ENCODE measurements around the gene EFCAB6.

Gene EFCAB6

GRCh38 chr22:43628250-43628649 is 183.9 kb downstream of the EFCAB6 start:
- no peak for DNase-seq (ENCODE audit: low spot score)
- no peak for TF ChIP-seq CTCF (IDR thresholded peaks at IDR 0.05; ENCODE audit: extremely low read depth, missing control alignments)

DNA sequence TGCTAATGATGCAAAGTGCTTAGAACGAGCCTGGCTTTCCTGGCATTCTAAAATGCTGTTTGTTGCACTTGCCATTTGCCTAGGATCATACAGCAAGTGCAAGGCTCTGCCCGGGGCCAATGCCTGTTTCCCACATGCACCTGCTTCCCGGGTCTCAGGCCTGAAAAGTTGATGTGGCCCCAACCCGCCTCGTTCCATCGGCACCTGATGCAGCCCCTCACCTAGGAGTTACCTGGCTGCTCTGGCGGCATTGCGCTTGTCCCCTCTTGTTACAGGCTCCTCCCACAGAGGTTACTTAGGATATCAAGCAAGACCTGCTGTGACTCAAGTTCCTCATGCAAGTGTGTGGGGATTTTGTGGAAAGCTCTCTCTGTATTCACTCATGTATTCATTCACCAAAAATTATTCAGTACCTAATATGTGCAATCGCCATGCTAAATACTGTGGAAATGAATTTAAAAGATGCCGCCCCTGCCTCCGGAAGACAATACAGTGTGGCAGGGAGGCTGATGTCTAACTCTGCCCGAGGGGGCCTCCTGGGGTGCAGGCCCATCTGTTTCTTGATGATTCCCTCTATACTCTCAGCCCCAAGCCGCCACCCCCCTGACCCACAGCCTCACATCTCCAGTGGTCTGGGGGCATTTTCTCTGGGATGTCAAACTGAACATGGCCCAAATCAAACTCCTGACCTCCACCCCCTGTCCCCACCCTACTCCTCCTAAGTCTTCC is 184.5 kb downstream of the EFCAB6 start:
- no peak for DNase-seq (ENCODE audit: low spot score)
- TF ChIP-seq CTCF (IDR thresholded peaks at IDR 0.05; ENCODE audit: extremely low read depth, missing control alignments) = no peak

DNA sequence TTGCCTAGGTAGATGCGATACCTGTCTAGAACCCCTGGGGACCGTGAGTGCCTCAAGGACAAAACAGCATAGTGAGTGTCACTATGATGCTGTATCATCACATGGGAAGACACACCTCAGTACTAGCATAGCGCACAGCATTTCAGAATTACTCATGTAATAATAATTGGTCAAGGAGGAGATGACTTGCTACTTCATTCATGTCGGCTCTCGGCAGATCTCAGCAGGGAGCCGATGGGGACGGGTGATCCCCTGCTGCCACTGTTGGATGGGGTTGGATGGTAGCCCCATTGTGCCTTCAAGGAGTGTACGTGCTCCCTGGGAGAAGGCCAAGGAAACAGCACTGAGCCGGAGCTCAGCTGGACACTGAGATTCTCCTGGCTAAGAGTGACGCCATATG is 186.9 kb downstream of the EFCAB6 start:
- DNase-seq (ENCODE audit: low spot score) = no peak
- TF ChIP-seq CTCF (IDR thresholded peaks at IDR 0.05; ENCODE audit: extremely low read depth, missing control alignments) = no peak

DNA sequence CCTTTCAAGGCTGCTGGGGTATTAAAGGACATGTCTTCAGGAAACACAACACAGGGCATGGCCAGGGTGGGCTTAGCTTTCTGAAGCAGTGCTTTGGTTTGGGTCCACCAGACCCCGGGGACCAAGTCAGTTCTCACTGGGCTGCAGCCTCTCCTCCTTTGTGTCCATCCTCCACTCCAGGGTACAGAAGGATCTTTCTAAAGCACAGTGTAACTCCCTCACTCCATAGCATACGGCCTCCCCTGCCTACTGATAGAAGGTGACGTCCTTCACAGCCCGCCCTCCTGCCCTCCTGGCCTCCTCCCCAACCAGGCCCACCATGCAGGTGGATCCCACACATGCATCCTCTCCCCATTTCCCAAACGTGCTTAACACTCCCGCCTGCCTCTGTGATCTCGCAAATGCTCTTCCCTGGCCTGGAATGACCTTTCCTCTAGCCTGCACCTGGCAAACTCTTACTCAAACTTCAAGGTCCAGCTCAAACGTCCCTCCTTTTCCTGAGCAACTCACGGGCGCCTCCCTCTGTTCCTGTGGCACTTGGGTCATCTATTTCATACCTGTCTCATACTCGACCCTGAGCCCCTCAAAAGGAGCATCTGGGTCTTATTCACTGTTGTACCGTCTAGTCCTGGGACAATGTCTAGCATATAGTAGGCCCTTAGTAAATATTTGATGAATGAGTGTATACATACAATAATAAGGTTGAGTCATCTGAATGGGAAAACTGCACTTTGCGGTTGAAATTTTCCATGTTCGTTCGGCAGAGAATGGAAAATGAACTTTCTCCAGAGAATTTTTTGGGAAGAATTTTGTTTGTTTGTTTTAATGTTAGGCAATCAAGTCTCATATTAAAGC is 187.7 kb downstream of the EFCAB6 start:
- no peak for TF ChIP-seq CTCF (IDR thresholded peaks at IDR 0.05; ENCODE audit: extremely low read depth, missing control alignments)
- no peak for DNase-seq (ENCODE audit: low spot score)

- no peak for TF ChIP-seq CTCF (IDR thresholded peaks at IDR 0.05; ENCODE audit: extremely low read depth, missing control alignments)
- no peak for DNase-seq (ENCODE audit: low spot score)
Measured at GRCh38 chr22:43622886-43623285, 189.2 kb downstream of the EFCAB6 start.

- TF ChIP-seq CTCF (IDR thresholded peaks at IDR 0.05; ENCODE audit: extremely low read depth, missing control alignments) = no peak
- no peak for DNase-seq (ENCODE audit: low spot score)
Measured at GRCh38 chr22:43620197-43620596, 191.9 kb downstream of the EFCAB6 start.

DNA sequence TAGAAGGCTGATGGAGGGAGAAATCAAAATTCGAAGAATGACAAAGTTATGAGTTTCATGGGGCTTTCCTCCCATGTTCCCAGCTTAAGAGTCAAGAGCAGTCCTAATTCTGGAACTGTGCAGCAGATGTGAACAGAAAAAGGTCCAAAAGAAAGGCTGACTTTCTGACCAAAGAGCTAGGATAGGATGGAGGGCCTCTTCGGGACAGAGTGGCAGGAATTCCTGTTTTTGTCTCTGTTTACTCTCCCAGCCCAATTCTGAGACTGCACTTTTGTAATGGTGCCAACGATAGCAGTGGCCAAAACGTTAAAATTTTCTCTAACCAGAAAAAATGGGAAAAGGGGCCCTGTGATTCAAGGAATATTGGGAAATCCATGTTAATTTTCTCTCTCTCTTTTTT is 193.6 kb downstream of the EFCAB6 start:
- DNase-seq (ENCODE audit: low spot score) = no peak
- no peak for TF ChIP-seq CTCF (IDR thresholded peaks at IDR 0.05; ENCODE audit: extremely low read depth, missing control alignments)

Measured in GM20000 (cell line).